WTC11 (cell line): ENCODE results near the gene KAT8.

ENCODE experiments used
- ETV6 ChIP-seq: sonication (generic); formaldehyde crosslinking; IDR thresholded peaks from 2 replicates; pipeline ENCODE4 v1.8.1; 2022; ENCODE audit warnings: mild to moderate bottlenecking, missing genetic modification reagents
- NFYB ChIP-seq: sonication (generic); formaldehyde crosslinking; conservative IDR thresholded peaks from 2 replicates; pipeline ENCODE4 v1.8.0; 2022; ENCODE audit warnings: low read depth, missing genetic modification reagents
- NR1H2 ChIP-seq: sonication (generic); formaldehyde crosslinking; IDR thresholded peaks from 2 replicates; pipeline ENCODE4 v1.9.0; 2021; ENCODE audit warnings: mild to moderate bottlenecking, moderate library complexity, missing genetic modification reagents
- OVOL2 ChIP-seq: fragments of 250-450 bp; sonication (Bioruptor Pico); IDR thresholded peaks from 2 replicates; pipeline ENCODE4 v1.9.0; 2021; ENCODE audit warnings: mild to moderate bottlenecking, borderline replicate concordance
- ZBTB43 ChIP-seq: sonication (generic); formaldehyde crosslinking; IDR thresholded peaks from 2 replicates; pipeline ENCODE4 v1.8.1; 2023; ENCODE audit warnings: mild to moderate bottlenecking, missing genetic modification reagents
- ZNF121 ChIP-seq: sonication (generic); formaldehyde crosslinking; IDR thresholded peaks from 2 replicates; pipeline ENCODE4 v1.8.0; 2023; ENCODE audit warnings: missing genetic modification reagents
- TF ChIP-seq, protein P1 (sequence below): sonication (generic); formaldehyde crosslinking; IDR thresholded peaks from 2 replicates; pipeline ENCODE4 v1.8.0; 2022; ENCODE audit warnings: mild to moderate bottlenecking, missing genetic modification reagents
- TF ChIP-seq, protein P2 (sequence below): fragments of 200-600 bp; IDR thresholded peaks from 2 replicates; pipeline ENCODE4 v1.8.0; 2022; ENCODE audit warnings: antibody characterized with exemption

GRCh38 chr16:31099860-31100638, 17.4 kb upstream of the KAT8 start:
- no peak for TF ChIP-seq ZBTB43
- TF ChIP-seq ETV6, result no peak
- no peak for TF ChIP-seq NFYB
- TF ChIP-seq, protein P1, sequence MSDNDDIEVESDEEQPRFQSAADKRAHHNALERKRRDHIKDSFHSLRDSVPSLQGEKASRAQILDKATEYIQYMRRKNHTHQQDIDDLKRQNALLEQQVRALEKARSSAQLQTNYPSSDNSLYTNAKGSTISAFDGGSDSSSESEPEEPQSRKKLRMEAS, result no peak
- TF ChIP-seq OVOL2 (CRISPR knock-in tag), result no peak
- TF ChIP-seq, protein P2, sequence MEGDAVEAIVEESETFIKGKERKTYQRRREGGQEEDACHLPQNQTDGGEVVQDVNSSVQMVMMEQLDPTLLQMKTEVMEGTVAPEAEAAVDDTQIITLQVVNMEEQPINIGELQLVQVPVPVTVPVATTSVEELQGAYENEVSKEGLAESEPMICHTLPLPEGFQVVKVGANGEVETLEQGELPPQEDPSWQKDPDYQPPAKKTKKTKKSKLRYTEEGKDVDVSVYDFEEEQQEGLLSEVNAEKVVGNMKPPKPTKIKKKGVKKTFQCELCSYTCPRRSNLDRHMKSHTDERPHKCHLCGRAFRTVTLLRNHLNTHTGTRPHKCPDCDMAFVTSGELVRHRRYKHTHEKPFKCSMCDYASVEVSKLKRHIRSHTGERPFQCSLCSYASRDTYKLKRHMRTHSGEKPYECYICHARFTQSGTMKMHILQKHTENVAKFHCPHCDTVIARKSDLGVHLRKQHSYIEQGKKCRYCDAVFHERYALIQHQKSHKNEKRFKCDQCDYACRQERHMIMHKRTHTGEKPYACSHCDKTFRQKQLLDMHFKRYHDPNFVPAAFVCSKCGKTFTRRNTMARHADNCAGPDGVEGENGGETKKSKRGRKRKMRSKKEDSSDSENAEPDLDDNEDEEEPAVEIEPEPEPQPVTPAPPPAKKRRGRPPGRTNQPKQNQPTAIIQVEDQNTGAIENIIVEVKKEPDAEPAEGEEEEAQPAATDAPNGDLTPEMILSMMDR, result no peak
- TF ChIP-seq NR1H2, result no peak
- no peak for TF ChIP-seq ZNF121 (CRISPR knock-in tag)
